SK-N-SH treated with all-trans-retinoic acid at 6 μM for 48 hours (cell line): Measurements from ENCODE around the gene LFNG.

Source experiments
- ATAC-seq: fragments of 200-7000 bp; cut with Tn5 transposase; 3 replicates; pipeline ENCODE4 v1.9.1; 2020; ENCODE audit warnings: mild to moderate bottlenecking, moderate library complexity
- ARNTL ChIP-seq: fragments of 450-650 bp; formaldehyde crosslinking; IDR thresholded peaks from 2 replicates; pipeline ENCODE4 v1.5.0; 2020; ENCODE audit warnings: low read depth, mild to moderate bottlenecking, moderate library complexity, borderline replicate concordance
- BACH2 ChIP-seq: fragments of 250-450 bp; sonication (Bioruptor Pico); IDR thresholded peaks from 2 replicates; pipeline ENCODE4 v1.9.0; 2021; ENCODE audit warnings: mild to moderate bottlenecking, borderline replicate concordance
- CSDC2 ChIP-seq: fragments of 250-450 bp; sonication (Bioruptor Pico); IDR thresholded peaks from 2 replicates; pipeline ENCODE4 v1.5.0; 2020; ENCODE audit warnings: mild to moderate bottlenecking, moderate library complexity
- ESRRG ChIP-seq: fragments of 250-450 bp; sonication (Bioruptor Pico); IDR thresholded peaks from 2 replicates; pipeline ENCODE4 v1.6.1; 2021; ENCODE audit warnings: mild to moderate bottlenecking
- GLIS3 ChIP-seq: fragments of 250-450 bp; sonication (Bioruptor Pico); IDR thresholded peaks from 2 replicates; pipeline ENCODE4 v1.5.0; 2020; ENCODE audit warnings: mild to moderate bottlenecking, moderate library complexity
- ISL1 ChIP-seq: fragments of 250-450 bp; sonication (Bioruptor Pico); IDR thresholded peaks from 2 replicates; pipeline ENCODE4 v2.1.2; 2022; ENCODE audit warnings: mild to moderate bottlenecking, moderate library complexity
- OSR1 ChIP-seq: fragments of 250-450 bp; sonication (Bioruptor Pico); IDR thresholded peaks from 2 replicates; pipeline ENCODE4 v1.8.0; 2022; ENCODE audit warnings: moderate library complexity, mild to moderate bottlenecking, inconsistent platforms
- PATZ1 ChIP-seq: fragments of 250-450 bp; sonication (Bioruptor Pico); IDR thresholded peaks from 2 replicates; pipeline ENCODE4 v1.8.0; 2020; ENCODE audit warnings: mild to moderate bottlenecking, moderate library complexity, borderline replicate concordance
- PPARA ChIP-seq: fragments of 250-450 bp; sonication (Bioruptor Pico); IDR thresholded peaks from 2 replicates; pipeline ENCODE4 v1.5.0; 2020; ENCODE audit warnings: mild to moderate bottlenecking, borderline replicate concordance
- RARB ChIP-seq: fragments of 250-450 bp; sonication (Bioruptor Pico); IDR thresholded peaks from 2 replicates; pipeline ENCODE4 v1.8.0; 2021; ENCODE audit warnings: mild to moderate bottlenecking, moderate library complexity
- SNAI2 ChIP-seq: fragments of 250-450 bp; sonication (Bioruptor Pico); IDR thresholded peaks from 2 replicates; pipeline ENCODE4 v1.5.0; 2020; ENCODE audit warnings: mild to moderate bottlenecking, moderate library complexity
- TCF4 ChIP-seq: fragments of 250-450 bp; sonication (Bioruptor Pico); IDR thresholded peaks from 2 replicates; pipeline ENCODE4 v1.8.0; 2021; ENCODE audit warnings: mild to moderate bottlenecking, moderate library complexity, borderline replicate concordance
- TOX ChIP-seq: fragments of 250-450 bp; sonication (Bioruptor Pico); IDR thresholded peaks from 2 replicates; pipeline ENCODE4 v1.8.0; 2021; ENCODE audit warnings: mild to moderate bottlenecking, moderate library complexity, borderline replicate concordance
- TSHZ2 ChIP-seq: fragments of 250-450 bp; sonication (Bioruptor Pico); IDR thresholded peaks from 2 replicates; pipeline ENCODE4 v1.5.0; 2020; ENCODE audit warnings: mild to moderate bottlenecking, moderate library complexity
- ZC3H10 ChIP-seq: fragments of 250-450 bp; sonication (Bioruptor Pico); IDR thresholded peaks from 2 replicates; pipeline ENCODE4 v1.5.1; 2021; ENCODE audit warnings: mild to moderate bottlenecking, moderate library complexity
- ZFP3 ChIP-seq: fragments of 250-450 bp; sonication (Bioruptor Pico); IDR thresholded peaks from 2 replicates; pipeline ENCODE4 v1.5.0; 2020; ENCODE audit warnings: mild to moderate bottlenecking, moderate library complexity
- ZFP30 ChIP-seq: fragments of 450-650 bp; formaldehyde crosslinking; IDR thresholded peaks from 2 replicates; pipeline ENCODE4 v1.5.0; 2022; ENCODE audit warnings: mild to moderate bottlenecking, moderate library complexity
- ZNF565 ChIP-seq: fragments of 450-650 bp; formaldehyde crosslinking; conservative IDR thresholded peaks from 2 replicates; pipeline ENCODE4 v1.5.0; 2020; ENCODE audit warnings: low read depth, mild to moderate bottlenecking, moderate library complexity
- ZNF70 ChIP-seq: fragments of 450-650 bp; formaldehyde crosslinking; IDR thresholded peaks from 2 replicates; pipeline ENCODE4 v1.5.0; 2020; ENCODE audit warnings: mild to moderate bottlenecking, moderate library complexity
- ZNF8 ChIP-seq: fragments of 450-650 bp; formaldehyde crosslinking; IDR thresholded peaks from 2 replicates; pipeline ENCODE4 v1.5.0; 2020; ENCODE audit warnings: mild to moderate bottlenecking, moderate library complexity
- TF ChIP-seq, protein P1 (sequence below): fragments of 250-450 bp; sonication (Bioruptor Pico); IDR thresholded peaks from 2 replicates; pipeline ENCODE4 v1.8.0; 2021; ENCODE audit warnings: low read depth, mild to moderate bottlenecking, moderate library complexity, borderline replicate concordance
- TF ChIP-seq, protein P2 (sequence below): fragments of 250-450 bp; sonication (Bioruptor Pico); IDR thresholded peaks from 2 replicates; pipeline ENCODE4 v1.5.1; 2020; ENCODE audit warnings: low read depth, mild to moderate bottlenecking, moderate library complexity

The LFNG gene

GRCh38 chr7:2526659-2527504 lies 7.3 kb downstream of the LFNG start:
- no peak for ATAC-seq
- TF ChIP-seq ZFP30 (CRISPR knock-in tag) (no peak), ESRRG (CRISPR knock-in tag) (no peak), ISL1 (CRISPR knock-in tag) (no peak), CSDC2 (CRISPR knock-in tag) (no peak), TSHZ2 (CRISPR knock-in tag) (no peak), GLIS3 (CRISPR knock-in tag) (no peak), ZNF8 (CRISPR knock-in tag) (no peak), TOX (CRISPR knock-in tag) (no peak), PPARA (CRISPR knock-in tag) (no peak), SNAI2 (CRISPR knock-in tag) (no peak), ZNF565 (CRISPR knock-in tag) (no peak), ZNF70 (no peak), RARB (CRISPR knock-in tag) (no peak), ZFP3 (CRISPR knock-in tag) (no peak), OSR1 (CRISPR knock-in tag) (no peak), ZC3H10 (CRISPR knock-in tag) (no peak), TCF4 (CRISPR knock-in tag) (no peak), ARNTL (CRISPR knock-in tag) (no peak)
- TF ChIP-seq, protein P1, sequence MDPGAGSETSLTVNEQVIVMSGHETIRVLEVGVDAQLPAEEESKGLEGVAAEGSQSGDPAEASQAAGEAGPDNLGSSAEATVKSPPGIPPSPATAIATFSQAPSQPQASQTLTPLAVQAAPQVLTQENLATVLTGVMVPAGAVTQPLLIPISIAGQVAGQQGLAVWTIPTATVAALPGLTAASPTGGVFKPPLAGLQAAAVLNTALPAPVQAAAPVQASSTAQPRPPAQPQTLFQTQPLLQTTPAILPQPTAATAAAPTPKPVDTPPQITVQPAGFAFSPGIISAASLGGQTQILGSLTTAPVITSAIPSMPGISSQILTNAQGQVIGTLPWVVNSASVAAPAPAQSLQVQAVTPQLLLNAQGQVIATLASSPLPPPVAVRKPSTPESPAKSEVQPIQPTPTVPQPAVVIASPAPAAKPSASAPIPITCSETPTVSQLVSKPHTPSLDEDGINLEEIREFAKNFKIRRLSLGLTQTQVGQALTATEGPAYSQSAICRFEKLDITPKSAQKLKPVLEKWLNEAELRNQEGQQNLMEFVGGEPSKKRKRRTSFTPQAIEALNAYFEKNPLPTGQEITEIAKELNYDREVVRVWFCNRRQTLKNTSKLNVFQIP: no peak
- TF ChIP-seq, protein P2, sequence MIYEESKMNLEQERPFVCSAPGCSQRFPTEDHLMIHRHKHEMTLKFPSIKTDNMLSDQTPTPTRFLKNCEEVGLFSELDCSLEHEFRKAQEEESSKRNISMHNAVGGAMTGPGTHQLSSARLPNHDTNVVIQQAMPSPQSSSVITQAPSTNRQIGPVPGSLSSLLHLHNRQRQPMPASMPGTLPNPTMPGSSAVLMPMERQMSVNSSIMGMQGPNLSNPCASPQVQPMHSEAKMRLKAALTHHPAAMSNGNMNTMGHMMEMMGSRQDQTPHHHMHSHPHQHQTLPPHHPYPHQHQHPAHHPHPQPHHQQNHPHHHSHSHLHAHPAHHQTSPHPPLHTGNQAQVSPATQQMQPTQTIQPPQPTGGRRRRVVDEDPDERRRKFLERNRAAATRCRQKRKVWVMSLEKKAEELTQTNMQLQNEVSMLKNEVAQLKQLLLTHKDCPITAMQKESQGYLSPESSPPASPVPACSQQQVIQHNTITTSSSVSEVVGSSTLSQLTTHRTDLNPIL (CRISPR knock-in tag): no peak

GRCh38 chr7:2527505-2528467 lies 8.2 kb downstream of the LFNG start:
- ATAC-seq: peak; percentile 3; the same call in 1 of the 3 replicates
- TF ChIP-seq PATZ1 (CRISPR knock-in tag) (peak; percentile 92; the same call in 1 of the 2 replicates), OSR1 (CRISPR knock-in tag) (no peak)

- TF ChIP-seq PPARA (CRISPR knock-in tag) (no peak), ZFP30 (CRISPR knock-in tag) (no peak), BACH2 (CRISPR knock-in tag) (no peak)
- TF ChIP-seq, all 23 proteins: peak for 0
- no peak for ATAC-seq
Observed at GRCh38 chr7:2528481-2529095, 9.0 kb downstream of the LFNG start.
